Mucosa of rectum (tissue), 2 donors: ENCODE results near the gene MIPEP.

Experiments
- H3K27ac ChIP-seq, 2 donors: one replicate each; pipeline ENCODE4 v1.7.0; 2013; ENCODE audit warnings: inconsistent platforms in 2 of 2, low read depth in 2 of 2, low read length in 2 of 2
- H3K27me3 ChIP-seq, 2 donors: one replicate each; pipeline ENCODE4 v1.7.0; 2013; ENCODE audit warnings: low read length in 2 of 2; ENCODE audit not compliant: control insufficient read depth in 2 of 2, insufficient read depth in 2 of 2
- H3K36me3 ChIP-seq, 2 donors: one replicate each; pipeline ENCODE4 v1.7.0; 2013; ENCODE audit warnings: low read length in 2 of 2; ENCODE audit not compliant: control insufficient read depth in 2 of 2, insufficient read depth in 2 of 2
- H3K4me1 ChIP-seq, 2 donors: one replicate each; pipeline ENCODE4 v1.7.0; 2013; ENCODE audit warnings: low read length in 2 of 2, mild to moderate bottlenecking in 1 of 2; ENCODE audit not compliant: control insufficient read depth in 2 of 2, insufficient read depth in 2 of 2
- H3K4me3 ChIP-seq, 2 donors: one replicate each; pipeline ENCODE4 v1.7.0; 2013; ENCODE audit warnings: low read length in 2 of 2
- H3K9ac ChIP-seq, 2 donors: one replicate each; pipeline ENCODE4 v1.7.0; 2013; ENCODE audit warnings: low read length in 2 of 2, low read depth in 1 of 2, mild to moderate bottlenecking in 1 of 2
- H3K9me3 ChIP-seq, 2 donors: one replicate each; pipeline ENCODE4 v1.7.0; 2013; ENCODE audit warnings: low read length in 2 of 2; ENCODE audit not compliant: control insufficient read depth in 2 of 2
- donor health status: healthy.
- donor health status: Normal muscosa, but diverticular disease.

Gene MIPEP

GRCh38 chr13:23710366-23710765 lies 178.8 kb downstream of the MIPEP start:
- H3K4me1 ChIP-seq, result no peaks in the 10 kb centered on the region
- H3K36me3 ChIP-seq, result no peaks in the 10 kb centered on the region

GRCh38 chr13:23709536-23709935 lies 179.7 kb downstream of the MIPEP start:
- Histone ChIP-seq H3K4me1 (no peaks in the 10 kb centered on the region), H3K4me3 (no peak overlapping the region), H3K27ac (no peak overlapping the region), H3K9me3 (no peaks in the 10 kb centered on the region), H3K36me3 (no peaks in the 10 kb centered on the region), H3K27me3 (no peaks in the 10 kb centered on the region), H3K9ac (no peak overlapping the region)

More at GRCh38 chr13:23710366-23710765, 178.8 kb downstream of the MIPEP start:
- H3K27me3 ChIP-seq, result no peaks in the 10 kb centered on the region
- H3K9me3 ChIP-seq, result no peaks in the 10 kb centered on the region
- no peak overlapping the region for H3K9ac ChIP-seq
- H3K27ac ChIP-seq, result no peak overlapping the region
- H3K4me3 ChIP-seq, result no peak overlapping the region

- Histone ChIP-seq H3K27ac (no peak overlapping the region), H3K4me3 (no peak overlapping the region), H3K9me3 (no peaks in the 10 kb centered on the region), H3K9ac (no peak overlapping the region), H3K36me3 (no peaks in the 10 kb centered on the region), H3K4me1 (no peaks in the 10 kb centered on the region), H3K27me3 (no peaks in the 10 kb centered on the region)
Observed at GRCh38 chr13:23707674-23708073, 181.5 kb downstream of the MIPEP start.

GRCh38 chr13:23705583-23705982 lies 183.6 kb downstream of the MIPEP start:
- Histone ChIP-seq H3K4me3 (no peak overlapping the region), H3K27me3 (no peaks in the 10 kb centered on the region), H3K36me3 (no peaks in the 10 kb centered on the region), H3K9ac (no peak overlapping the region), H3K9me3 (no peaks in the 10 kb centered on the region), H3K27ac (no peak overlapping the region), H3K4me1 (peaks cover 0 to 2% of the 10 kb centered on the region in 2 donors)

GRCh38 chr13:23703246-23703860 lies 185.8 kb downstream of the MIPEP start:
- Histone ChIP-seq H3K9ac (no peak overlapping the region), H3K4me1 (peaks cover 0 to 2% of the 10 kb centered on the region in 2 donors), H3K27me3 (no peaks in the 10 kb centered on the region), H3K27ac (no peak overlapping the region), H3K9me3 (no peaks in the 10 kb centered on the region), H3K4me3 (no peak overlapping the region), H3K36me3 (no peaks in the 10 kb centered on the region)

- Histone ChIP-seq H3K27me3 (no peaks in the 10 kb centered on the region), H3K9me3 (no peaks in the 10 kb centered on the region), H3K36me3 (no peaks in the 10 kb centered on the region), H3K4me1 (peaks cover 0 to 2% of the 10 kb centered on the region in 2 donors), H3K9ac (no peak overlapping the region), H3K27ac (no peak overlapping the region), H3K4me3 (no peak overlapping the region)
Observed at GRCh38 chr13:23701636-23702035, 187.6 kb downstream of the MIPEP start.

GRCh38 chr13:23701186-23701585 lies 188.0 kb downstream of the MIPEP start:
- H3K9ac ChIP-seq, result no peak overlapping the region
- H3K27ac ChIP-seq, result no peak overlapping the region

GRCh38 chr13:23699271-23699670 lies 189.9 kb downstream of the MIPEP start:
- Histone ChIP-seq H3K27me3 (no peaks in the 10 kb centered on the region), H3K4me3 (no peak overlapping the region), H3K9me3 (no peaks in the 10 kb centered on the region), H3K36me3 (no peaks in the 10 kb centered on the region), H3K27ac (no peak overlapping the region), H3K9ac (no peak overlapping the region), H3K4me1 (peaks cover 0 to 2% of the 10 kb centered on the region in 2 donors)

More at GRCh38 chr13:23701186-23701585, 188.0 kb downstream of the MIPEP start:
- Histone ChIP-seq H3K4me3 (no peak overlapping the region), H3K36me3 (no peaks in the 10 kb centered on the region), H3K4me1 (peaks cover 0 to 2% of the 10 kb centered on the region in 2 donors), H3K9me3 (no peaks in the 10 kb centered on the region), H3K27me3 (no peaks in the 10 kb centered on the region)

GRCh38 chr13:23697772-23698313 lies 191.4 kb downstream of the MIPEP start:
- no peaks in the 10 kb centered on the region for H3K9me3 ChIP-seq
- H3K27me3 ChIP-seq, result no peaks in the 10 kb centered on the region
- no peak overlapping the region for H3K9ac ChIP-seq
- no peaks in the 10 kb centered on the region for H3K36me3 ChIP-seq
- no peak overlapping the region for H3K4me3 ChIP-seq
- no peak overlapping the region for H3K27ac ChIP-seq
- H3K4me1 ChIP-seq, result peaks cover 0 to 2% of the 10 kb centered on the region in 2 donors

- no peaks in the 10 kb centered on the region for H3K27me3 ChIP-seq
- H3K9me3 ChIP-seq, result no peaks in the 10 kb centered on the region
- no peak overlapping the region for H3K4me3 ChIP-seq
- no peak overlapping the region for H3K27ac ChIP-seq
- no peaks in the 10 kb centered on the region for H3K36me3 ChIP-seq
- H3K9ac ChIP-seq, result no peak overlapping the region
- no peaks in the 10 kb centered on the region for H3K4me1 ChIP-seq
Observed at GRCh38 chr13:23696610-23697009, 192.6 kb downstream of the MIPEP start.
